GM18909 (cell line): ENCODE results near the gene EGR4.

Experiments used
- ATAC-seq: cut with Tn5 transposase; IDR thresholded peaks from one replicate; pipeline ENCODE4 v1.9.1; 2021; ENCODE audit warnings: mild to moderate bottlenecking; ENCODE audit not compliant: unreplicated experiment, poor library complexity

Gene EGR4

GRCh38 chr2:73293534-73294171 is at the start of gene EGR4:
TSS of gene EGR4 (minus strand) at chr2:73293548. CDS start at chr2:73293317, 231 bp downstream.
- peak; percentile 87 for ATAC-seq

GRCh38 chr2:73341039-73341438 is 47.7 kb upstream of the EGR4 start:
- no peak for ATAC-seq

- ATAC-seq: no peak
Measured at GRCh38 chr2:73339201-73339600, 45.9 kb upstream of the EGR4 start.

GRCh38 chr2:73337828-73338227 is 44.5 kb upstream of the EGR4 start:
- no peak for ATAC-seq

GRCh38 chr2:73334620-73335019 is 41.3 kb upstream of the EGR4 start:
- no peak for ATAC-seq

- no peak for ATAC-seq
Measured at GRCh38 chr2:73334045-73334444, 40.7 kb upstream of the EGR4 start.

GRCh38 chr2:73333564-73333963 is 40.2 kb upstream of the EGR4 start:
- ATAC-seq: no peak

- ATAC-seq: no peak
Measured at GRCh38 chr2:73324126-73324725, 30.9 kb upstream of the EGR4 start.

GRCh38 chr2:73323551-73323950 is 30.2 kb upstream of the EGR4 start:
- no peak for ATAC-seq

- ATAC-seq: no peak
Measured at GRCh38 chr2:73314441-73314840, 21.1 kb upstream of the EGR4 start.

- ATAC-seq: no peak
Measured at GRCh38 chr2:73307720-73308119, 14.4 kb upstream of the EGR4 start.

- no peak for ATAC-seq
Measured at GRCh38 chr2:73301636-73302035, 8.3 kb upstream of the EGR4 start.

GRCh38 chr2:73300926-73301325 is 7.6 kb upstream of the EGR4 start:
- no peak for ATAC-seq

- ATAC-seq: no peak
Measured at GRCh38 chr2:73297586-73297985, 4.2 kb upstream of the EGR4 start.

- no peak for ATAC-seq
Measured at GRCh38 chr2:73297151-73297559, 3.8 kb upstream of the EGR4 start.

GRCh38 chr2:73295751-73296400 is 2.5 kb upstream of the EGR4 start:
- ATAC-seq: no peak

- no peak for ATAC-seq
Measured at GRCh38 chr2:73294239-73294638, 891 bp upstream of the EGR4 start.

GRCh38 chr2:73292906-73293533 is 328 bp downstream of the EGR4 start:
- ATAC-seq: peak; percentile 1

- no peak for ATAC-seq
Measured at GRCh38 chr2:73292316-73292905, 937 bp downstream of the EGR4 start.

GRCh38 chr2:73291461-73292315 is 1.7 kb downstream of the EGR4 start:
- peak; percentile 10 for ATAC-seq
